ENCODE results near the gene RPS2.
"Not testable (repeated sequence)": the region's sequence is repeated elsewhere in the genome, so short reads cannot be mapped to it uniquely, and the experiment has no call there.

Gene RPS2

GRCh38 chr16:1936945-1937479, 27.6 kb downstream of the RPS2 start:
- Mint-ChIP-seq H3K36me3 (ENCODE audit: insufficient read depth) (peaks cover 8% of the 10 kb centered on the region), H3K27me3 (no peaks in the 10 kb centered on the region), H3K4me3 (no peak overlapping the region), H3K4me1 (peaks cover 7% of the 10 kb centered on the region), H3K9me3 (no peaks in the 10 kb centered on the region), H3K27ac (ENCODE audit: low read depth) (no peak overlapping the region)
- ATAC-seq (replicated peaks; ENCODE audit: extremely low read depth, poor library complexity, severe bottlenecking) (no peak), DNase-seq (ENCODE audit: low spot score in 2 of 2) (no peak)

GRCh38 chr16:1933097-1933661, 31.4 kb downstream of the RPS2 start:
- DNase-seq (ENCODE audit: low spot score in 2 of 2), result no peak
- no peak overlapping the region for H3K27ac Mint-ChIP-seq (ENCODE audit: low read depth)
- H3K9me3 Mint-ChIP-seq, result no peaks in the 10 kb centered on the region
- H3K36me3 Mint-ChIP-seq (ENCODE audit: insufficient read depth), result peaks cover 8% of the 10 kb centered on the region
- H3K27me3 Mint-ChIP-seq, result no peaks in the 10 kb centered on the region
- H3K4me3 Mint-ChIP-seq, result no peak overlapping the region
- no peak for ATAC-seq (replicated peaks; ENCODE audit: extremely low read depth, poor library complexity, severe bottlenecking)
- H3K4me1 Mint-ChIP-seq, result no peaks in the 10 kb centered on the region

- Mint-ChIP-seq H3K4me1 (no peaks in the 10 kb centered on the region), H3K9me3 (no peaks in the 10 kb centered on the region), H3K27me3 (no peaks in the 10 kb centered on the region), H3K36me3 (ENCODE audit: insufficient read depth) (peaks cover 8% of the 10 kb centered on the region), H3K27ac (ENCODE audit: low read depth) (no peak overlapping the region), H3K4me3 (no peak overlapping the region)
- DNase-seq (ENCODE audit: low spot score in 2 of 2) (no peak), ATAC-seq (replicated peaks; ENCODE audit: extremely low read depth, poor library complexity, severe bottlenecking) (no peak)
Measured at GRCh38 chr16:1932050-1933028, 32.3 kb downstream of the RPS2 start.

- H3K27ac Mint-ChIP-seq (ENCODE audit: low read depth), result no peak overlapping the region
- H3K27me3 Mint-ChIP-seq, result no peaks in the 10 kb centered on the region
- H3K4me3 Mint-ChIP-seq, result peak overlapping the region; percentile 13
- no peaks in the 10 kb centered on the region for H3K9me3 Mint-ChIP-seq
- ATAC-seq (replicated peaks; ENCODE audit: extremely low read depth, poor library complexity, severe bottlenecking) (no peak), DNase-seq (ENCODE audit: low spot score in 2 of 2) (no peak)
- H3K4me1 Mint-ChIP-seq, result no peaks in the 10 kb centered on the region
- H3K36me3 Mint-ChIP-seq (ENCODE audit: insufficient read depth), result peaks cover 8% of the 10 kb centered on the region
Measured at GRCh38 chr16:1930338-1930720, 34.3 kb downstream of the RPS2 start.

DNA sequence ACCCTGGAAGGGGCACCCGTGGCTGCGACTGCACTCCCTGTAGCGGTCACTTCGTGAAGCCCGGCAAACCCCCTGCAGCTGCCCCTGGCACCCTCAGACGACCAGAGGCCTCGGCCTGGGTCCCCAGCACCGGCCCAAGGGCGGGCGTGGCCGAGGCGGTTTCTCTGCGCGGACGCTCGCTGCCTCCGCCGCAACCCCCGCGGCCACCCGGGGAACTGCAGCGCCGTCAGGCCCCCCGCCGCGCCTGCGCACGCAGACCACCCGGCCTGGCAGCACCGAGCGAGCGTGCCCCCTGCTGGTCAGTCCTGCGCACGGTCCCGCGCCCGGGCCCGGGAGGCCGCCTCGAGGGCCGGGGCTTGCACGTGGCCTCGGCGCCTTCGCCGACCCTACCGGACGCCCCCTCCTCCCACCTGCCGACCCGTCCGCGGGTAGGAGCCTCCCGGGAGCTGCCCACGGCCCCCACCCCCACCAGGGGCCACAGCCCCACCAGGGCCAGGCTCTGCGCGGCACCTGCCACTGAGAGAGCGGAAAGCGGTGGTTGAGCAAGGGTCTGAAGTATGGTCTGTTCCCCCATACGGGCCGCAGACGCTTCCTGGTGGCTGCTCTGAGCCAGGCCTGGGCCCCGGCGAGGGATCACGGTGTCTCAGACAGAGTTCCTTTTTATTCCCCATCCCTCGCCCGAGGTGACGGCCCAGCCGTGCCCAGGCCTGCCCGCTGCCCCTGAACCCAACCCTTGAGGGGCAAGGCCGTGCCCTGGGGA, 34.9 kb downstream of the RPS2 start:
- peaks cover 4% of the 10 kb centered on the region for H3K27me3 Mint-ChIP-seq
- DNase-seq (ENCODE audit: low spot score in 2 of 2), result peak; percentile 88 to 96
- H3K4me1 Mint-ChIP-seq, result no peaks in the 10 kb centered on the region
- peaks cover 8% of the 10 kb centered on the region for H3K36me3 Mint-ChIP-seq (ENCODE audit: insufficient read depth)
- peak overlapping the region; percentile 61 for H3K4me3 Mint-ChIP-seq
- H3K9me3 Mint-ChIP-seq, result no peaks in the 10 kb centered on the region
- peak overlapping the region; percentile 6 for H3K27ac Mint-ChIP-seq (ENCODE audit: low read depth)
- peak; percentile 92 for ATAC-seq (replicated peaks; ENCODE audit: extremely low read depth, poor library complexity, severe bottlenecking)

- ATAC-seq (replicated peaks; ENCODE audit: extremely low read depth, poor library complexity, severe bottlenecking) (peak; percentile 29), DNase-seq (ENCODE audit: low spot score in 2 of 2) (no peak)
- H3K27ac Mint-ChIP-seq (ENCODE audit: low read depth), result peak overlapping the region; percentile 6
- H3K4me1 Mint-ChIP-seq, result no peaks in the 10 kb centered on the region
- peaks cover 10% of the 10 kb centered on the region for H3K36me3 Mint-ChIP-seq (ENCODE audit: insufficient read depth)
- H3K4me3 Mint-ChIP-seq, result peak overlapping the region; percentile 61
- H3K27me3 Mint-ChIP-seq, result peaks cover 9% of the 10 kb centered on the region
- no peaks in the 10 kb centered on the region for H3K9me3 Mint-ChIP-seq
Measured at GRCh38 chr16:1929105-1929504, 35.5 kb downstream of the RPS2 start.

DNA sequence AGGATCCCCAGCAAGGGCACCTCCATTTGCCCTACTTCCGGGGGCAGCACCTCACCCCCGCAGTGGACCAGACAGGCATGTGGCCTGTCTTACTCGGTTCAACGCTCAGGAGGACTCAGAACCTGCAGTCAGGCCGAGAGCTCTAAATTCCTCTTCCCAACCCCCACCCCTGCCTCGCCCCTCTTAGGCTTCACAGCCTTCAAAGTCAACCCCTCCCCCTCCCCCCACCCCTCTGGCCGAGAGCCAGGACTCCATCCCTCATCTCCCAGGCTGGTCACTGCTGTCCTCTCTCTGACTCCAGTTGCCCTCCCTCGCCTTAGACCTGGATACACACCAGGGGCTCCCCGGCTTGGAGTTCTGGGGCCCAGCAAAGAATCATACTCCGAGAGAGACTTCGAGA, 38.4 kb downstream of the RPS2 start:
- Mint-ChIP-seq H3K9me3 (no peaks in the 10 kb centered on the region), H3K4me1 (no peaks in the 10 kb centered on the region), H3K36me3 (ENCODE audit: insufficient read depth) (peaks cover 13% of the 10 kb centered on the region), H3K4me3 (no peak overlapping the region), H3K27ac (ENCODE audit: low read depth) (no peak overlapping the region), H3K27me3 (peaks cover 38% of the 10 kb centered on the region)
- DNase-seq (ENCODE audit: low spot score in 2 of 2) (no peak), ATAC-seq (replicated peaks; ENCODE audit: extremely low read depth, poor library complexity, severe bottlenecking) (no peak)

DNA sequence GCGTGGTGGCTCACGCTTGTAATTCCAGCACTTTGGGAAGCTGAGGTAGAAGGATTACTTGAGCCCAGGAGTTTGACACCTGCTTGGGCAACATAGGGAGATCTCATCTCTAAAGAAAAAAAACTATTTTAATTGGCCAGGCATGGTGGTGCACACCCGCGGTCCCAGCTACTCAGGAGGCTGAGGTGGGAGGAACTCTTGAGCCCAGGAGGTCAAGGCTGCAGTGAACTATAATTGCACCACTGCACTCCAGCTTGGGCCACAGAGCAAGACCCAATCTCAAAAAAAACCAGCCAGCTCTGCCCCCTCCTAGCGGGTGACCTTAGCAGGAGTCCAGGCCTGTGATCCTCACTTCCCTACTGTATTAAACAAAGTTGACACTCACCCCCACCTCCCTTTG, 40.5 kb downstream of the RPS2 start:
- Mint-ChIP-seq H3K9me3 (no peaks in the 10 kb centered on the region), H3K27me3 (peaks cover 51% of the 10 kb centered on the region), H3K4me3 (no peak overlapping the region), H3K27ac (ENCODE audit: low read depth) (no peak overlapping the region), H3K4me1 (no peaks in the 10 kb centered on the region), H3K36me3 (ENCODE audit: insufficient read depth) (peaks cover 10% of the 10 kb centered on the region)
- ATAC-seq (replicated peaks; ENCODE audit: extremely low read depth, poor library complexity, severe bottlenecking) (no peak), DNase-seq (ENCODE audit: low spot score in 2 of 2) (no peak)

DNA sequence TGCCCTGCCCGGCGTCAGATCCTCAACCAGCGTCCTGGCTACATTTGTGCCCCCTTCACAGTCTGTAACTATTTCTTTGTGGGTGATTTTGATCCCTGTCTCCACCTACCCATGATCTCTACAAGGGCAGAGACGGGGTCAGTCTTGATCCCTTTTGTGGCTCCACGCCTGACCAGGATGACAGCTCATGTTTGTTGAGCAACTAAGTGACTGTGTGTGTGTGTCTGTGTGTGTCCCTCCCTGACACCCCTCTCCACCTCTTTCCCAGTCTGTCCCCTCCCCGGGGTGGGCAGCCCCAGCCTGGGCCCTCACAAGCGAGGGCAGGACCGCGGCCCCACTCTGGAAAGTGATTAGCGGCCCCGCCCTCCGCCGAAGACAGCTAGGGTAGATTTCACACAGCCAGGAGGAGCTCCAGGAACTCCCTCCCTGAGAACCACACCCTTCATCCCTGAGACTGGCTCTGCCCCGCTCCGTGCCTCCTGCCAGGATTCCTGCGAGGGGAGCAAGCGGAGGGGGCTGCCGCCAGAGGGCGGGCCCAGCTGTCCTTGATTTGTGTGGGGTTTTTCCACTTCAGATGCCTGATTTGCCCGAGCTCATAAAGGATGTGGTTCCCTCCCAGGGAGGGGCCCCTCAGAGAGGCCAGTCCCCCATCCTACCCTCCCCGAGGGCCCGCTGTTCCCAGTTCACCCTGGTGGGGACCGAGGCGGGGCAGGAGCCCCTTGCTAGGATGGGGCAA, 41.2 kb downstream of the RPS2 start:
- ATAC-seq (replicated peaks; ENCODE audit: extremely low read depth, poor library complexity, severe bottlenecking) (no peak), DNase-seq (ENCODE audit: low spot score in 2 of 2) (no peak)
- Mint-ChIP-seq H3K4me3 (no peak overlapping the region), H3K36me3 (ENCODE audit: insufficient read depth) (peaks cover 8% of the 10 kb centered on the region), H3K9me3 (no peaks in the 10 kb centered on the region), H3K27ac (ENCODE audit: low read depth) (no peak overlapping the region), H3K4me1 (no peaks in the 10 kb centered on the region), H3K27me3 (peaks cover 51% of the 10 kb centered on the region)

DNA sequence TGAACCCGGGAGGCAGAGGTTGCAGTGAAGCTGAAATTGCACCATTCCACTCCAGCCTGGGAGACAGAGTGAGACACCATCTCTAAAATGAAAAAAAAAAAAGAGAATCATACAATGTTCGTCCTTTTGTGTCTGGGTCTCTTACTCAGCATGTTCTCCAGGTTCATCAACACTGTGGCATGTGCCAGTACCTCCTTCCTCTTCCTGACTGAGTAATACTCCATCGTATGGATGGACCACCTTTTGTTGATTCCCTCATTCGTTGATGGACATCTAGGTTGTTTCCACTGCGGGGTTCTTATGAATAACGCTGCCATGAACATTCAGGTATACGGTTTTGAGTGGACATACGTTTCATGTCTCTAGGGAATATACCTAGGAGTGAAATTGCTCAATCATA, 42.3 kb downstream of the RPS2 start:
- no peaks in the 10 kb centered on the region for H3K9me3 Mint-ChIP-seq
- H3K27me3 Mint-ChIP-seq, result peaks cover 52% of the 10 kb centered on the region
- H3K27ac Mint-ChIP-seq (ENCODE audit: low read depth), result no peak overlapping the region
- no peak overlapping the region for H3K4me3 Mint-ChIP-seq
- no peak for ATAC-seq (replicated peaks; ENCODE audit: extremely low read depth, poor library complexity, severe bottlenecking)
- H3K36me3 Mint-ChIP-seq (ENCODE audit: insufficient read depth), result peaks cover 5% of the 10 kb centered on the region
- no peak for DNase-seq (ENCODE audit: low spot score in 2 of 2)
- no peaks in the 10 kb centered on the region for H3K4me1 Mint-ChIP-seq

GRCh38 chr16:1920727-1921171, 43.9 kb downstream of the RPS2 start:
- no peaks in the 10 kb centered on the region for H3K9me3 Mint-ChIP-seq
- ATAC-seq (replicated peaks; ENCODE audit: extremely low read depth, poor library complexity, severe bottlenecking), result no peak
- DNase-seq (ENCODE audit: low spot score in 2 of 2), result no peak
- no peak overlapping the region for H3K27ac Mint-ChIP-seq (ENCODE audit: low read depth)
- peaks cover 5% of the 10 kb centered on the region for H3K36me3 Mint-ChIP-seq (ENCODE audit: insufficient read depth)
- H3K27me3 Mint-ChIP-seq, result peaks cover 68% of the 10 kb centered on the region
- no peak overlapping the region for H3K4me3 Mint-ChIP-seq
- H3K4me1 Mint-ChIP-seq, result no peaks in the 10 kb centered on the region

DNA sequence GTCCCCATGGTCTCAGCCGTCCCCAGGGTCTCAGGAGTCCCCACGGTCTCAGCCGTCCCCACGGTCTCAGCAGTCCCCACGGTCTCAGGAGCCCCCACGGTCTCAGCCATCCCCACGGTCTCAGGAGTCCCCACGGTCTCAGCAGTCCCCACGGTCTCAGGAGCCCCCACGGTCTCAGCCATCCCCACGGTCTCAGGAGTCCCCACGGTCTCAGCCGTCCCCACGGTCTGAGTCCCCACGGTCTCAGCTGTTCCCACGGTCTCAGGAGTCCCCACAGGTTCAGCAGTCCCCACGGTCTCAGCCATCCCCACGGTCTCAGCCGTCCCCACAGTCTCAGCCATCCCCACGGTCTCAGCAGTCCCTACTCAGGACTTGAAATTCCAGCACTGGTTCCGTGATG, 44.5 kb downstream of the RPS2 start:
- peaks cover 74% of the 10 kb centered on the region for H3K27me3 Mint-ChIP-seq
- not testable (repeated sequence) for H3K27ac Mint-ChIP-seq (ENCODE audit: low read depth); H3K9me3 Mint-ChIP-seq; ATAC-seq (replicated peaks; ENCODE audit: extremely low read depth, poor library complexity, severe bottlenecking); DNase-seq (ENCODE audit: low spot score in 2 of 2); H3K36me3 Mint-ChIP-seq (ENCODE audit: insufficient read depth); H3K4me1 Mint-ChIP-seq; H3K4me3 Mint-ChIP-seq

All from central memory CD8-positive, alpha-beta T cell (primary cell).